A673 (cell line): ENCODE data around the gene ZNF221. TPM values are rescaled to one million over a fixed set of nuclear protein-coding genes. Genes with fewer than 3 reads are reported as not detected.

Experiments
- BruUV-seq: library from RNA; stranded (reverse); fragments of 400-500 nt; replicated peaks from 2 replicates; lab custom pipeline; 2021; lab: Mats Ljungman, UMichigan
- CTCF ChIA-PET: fragments of 300-600 bp; sonication (Branson Sonifier 250); formaldehyde crosslinking; loops from one replicate; lab custom pipeline; 2022; ENCODE audit warnings: antibody characterized with exemption; lab: Charles Lee
- POLR2A ChIA-PET: fragments of 300-600 bp; sonication (Branson Sonifier 250); formaldehyde crosslinking; loops from one replicate; lab custom pipeline; 2022; ENCODE audit warnings: antibody characterized with exemption; ENCODE audit not compliant: low non-redundant PET; lab: Charles Lee
- DNase-seq: peaks from one replicate; pipeline ENCODE4 v3.0.0-alpha.2; 2015; ENCODE audit warnings: low spot score
- H3K27ac ChIP-seq: fragments of 200-600 bp; sonication (generic); 2 replicates; pipeline ENCODE4 v1.5.1; 2016; ENCODE audit warnings: mixed run types, low read depth, mild to moderate bottlenecking, mixed read lengths, antibody characterized with exemption, low read length; ENCODE audit not compliant: poor library complexity, severe bottlenecking
- H3K27me3 ChIP-seq: fragments of 200-600 bp; sonication (generic); replicated peaks from 2 replicates; pipeline ENCODE4 v1.6.1; 2017; ENCODE audit warnings: mixed run types, low read depth, mild to moderate bottlenecking, mixed read lengths, antibody characterized with exemption, low read length; ENCODE audit not compliant: insufficient read depth, poor library complexity
- H3K36me3 ChIP-seq: fragments of 200-600 bp; sonication (generic); 2 replicates; pipeline ENCODE4 v1.6.1; 2016; ENCODE audit warnings: mixed run types, mild to moderate bottlenecking, mixed read lengths, antibody characterized with exemption, low read length; ENCODE audit not compliant: insufficient read depth, poor library complexity, severe bottlenecking
- H3K4me1 ChIP-seq: fragments of 200-600 bp; sonication (generic); 2 replicates; pipeline ENCODE4 v1.6.1; 2017; ENCODE audit warnings: mixed run types, mild to moderate bottlenecking, mixed read lengths, antibody characterized with exemption, low read length; ENCODE audit not compliant: insufficient read depth, poor library complexity, severe bottlenecking
- H3K4me3 ChIP-seq: fragments of 200-600 bp; sonication (generic); 2 replicates; pipeline ENCODE4 v1.5.1; 2016; ENCODE audit warnings: low read depth, mixed run types, mild to moderate bottlenecking, mixed read lengths, low read length; ENCODE audit not compliant: poor library complexity, severe bottlenecking
- H3K9me3 ChIP-seq: fragments of 200-600 bp; sonication (generic); 2 replicates; pipeline ENCODE4 v1.6.1; 2016; ENCODE audit warnings: mixed run types, low read depth, mild to moderate bottlenecking, mixed read lengths, antibody characterized with exemption, low read length; ENCODE audit not compliant: poor library complexity, severe bottlenecking
- CTCF ChIP-seq: fragments of 300-800, 200-600 bp; sonication (generic); conservative IDR thresholded peaks from 2 replicates; pipeline ENCODE4 v1.5.1; 2017; ENCODE audit warnings: low read depth, mild to moderate bottlenecking, antibody characterized with exemption, low read length, moderate library complexity, mixed read lengths
- EZH2 ChIP-seq: fragments of 200-600 bp; sonication (generic); IDR thresholded peaks from 2 replicates; pipeline ENCODE4 v1.6.1; 2017; ENCODE audit warnings: borderline replicate concordance, low read depth, mild to moderate bottlenecking, mixed read lengths, antibody characterized with exemption, low read length; ENCODE audit not compliant: poor library complexity, severe bottlenecking
- intact Hi-C: fragments of 100-400 bp; cut with micrococcal nuclease; formaldehyde crosslinking; loops from one replicate; pipeline ENCODE4 v1.10.0; 2022; ENCODE audit not compliant: unreplicated experiment
- total RNA-seq: library from RNA; stranded (reverse); gene quantifications from 2 replicates; pipeline ENCODE4 v1.2.3, GENCODE V29; 2021

Gene ZNF221
- total RNA-seq, 1 experiment from 2014 or later: 4.8 TPM

GRCh38 chr19:43983912-43984686 lies 33.1 kb downstream of the ZNF221 start, which contains the start of gene ZNF155:
TSS of gene ZNF155 (plus strand) at chr19:43984188. CDS start at chr19:43988544, 4,356 bp downstream.
- intact Hi-C loops: no loop called here
- Histone ChIP-seq H3K4me1 (no peaks in the 10 kb centered on the region), H3K36me3 (no peaks in the 10 kb centered on the region), H3K27ac (peak within 1 kb of the TSS; percentile 71), H3K9me3 (peaks cover 1% of the 10 kb centered on the region), H3K27me3 (no peaks in the 10 kb centered on the region), H3K4me3 (peak within 1 kb of the TSS; percentile 78)
- BruUV-seq: no TSS peak
- TF ChIP-seq EZH2: no peak
- TF ChIP-seq CTCF: no peak
- CTCF ChIA-PET: no interaction called here
- POLR2A ChIA-PET: no interaction called here
- peak; percentile 99 for DNase-seq

- no peaks in the 10 kb centered on the region for H3K27me3 ChIP-seq
- POLR2A ChIA-PET: no interaction called here
- peaks cover 5% of the 10 kb centered on the region for H3K36me3 ChIP-seq
- TF ChIP-seq EZH2 (no peak), CTCF (no peak)
- BruUV-seq: TSS peak; percentile 79
- CTCF ChIA-PET: interaction anchor here (0.6 kb wide), 1 partner anchor 546 kb away, joined by 8 read pairs; no protein-coding TSS in a partner anchor
- no peaks in the 10 kb centered on the region for H3K9me3 ChIP-seq
- peak overlapping the region; percentile 78 for H3K4me3 ChIP-seq
- peak; percentile 8 for DNase-seq
- H3K27ac ChIP-seq: peak overlapping the region; percentile 71
- intact Hi-C loops: no loop called here
- H3K4me1 ChIP-seq: no peaks in the 10 kb centered on the region
Measured at GRCh38 chr19:43984687-43985000, 33.6 kb downstream of the ZNF221 start.

GRCh38 chr19:43997631-43998290 lies 46.7 kb downstream of the ZNF221 start:
- H3K9me3 ChIP-seq: no peaks in the 10 kb centered on the region
- DNase-seq: no peak
- H3K4me1 ChIP-seq: no peaks in the 10 kb centered on the region
- no peaks in the 10 kb centered on the region for H3K27me3 ChIP-seq
- no TSS peak for BruUV-seq
- POLR2A ChIA-PET: no interaction called here
- intact Hi-C loops: no loop called here
- TF ChIP-seq EZH2 (no peak), CTCF (no peak)
- no peak overlapping the region for H3K27ac ChIP-seq
- CTCF ChIA-PET: no interaction called here
- no peak overlapping the region for H3K4me3 ChIP-seq
- H3K36me3 ChIP-seq: peaks cover 18% of the 10 kb centered on the region
